GM23338 (cell line): ENCODE measurements around the gene ZNF593OS. TPM values are rescaled to one million over a fixed set of nuclear protein-coding genes. Genes with fewer than 3 reads are reported as not detected.
A peak's percentile ranks its signal among the peaks of the same experiment; 100 is the strongest.

Experiments
- ATAC-seq: fragments of 200-7000 bp; cut with Tn5 transposase; 3 replicates; pipeline ENCODE4 v1.9.1; 2020
- DNase-seq: peaks from one replicate; pipeline ENCODE4 v3.0.0-alpha.2; 2015; ENCODE audit warnings: low spot score
- H2AFZ ChIP-seq: fragments of 200-600 bp; sonication (generic); 2 replicates; pipeline ENCODE4 v1.8.0; 2016; ENCODE audit warnings: antibody characterized with exemption, mild to moderate bottlenecking, moderate library complexity
- H3F3A ChIP-seq: fragments of 200-600 bp; sonication (generic); replicated peaks from 2 replicates; pipeline ENCODE4 v1.8.0; 2017; ENCODE audit warnings: antibody characterized with exemption, mixed run types, low read depth
- H3K27ac ChIP-seq: fragments of 200-600 bp; sonication (generic); 2 replicates; pipeline ENCODE4 v1.6.1; 2016; ENCODE audit warnings: low read depth
- H3K27me3 ChIP-seq: fragments of 200-600 bp; sonication (generic); 2 replicates; pipeline ENCODE4 v1.8.0; 2016; ENCODE audit warnings: mild to moderate bottlenecking, mixed run types, moderate library complexity; ENCODE audit not compliant: insufficient read depth
- H3K36me3 ChIP-seq: fragments of 200-600 bp; sonication (generic); 2 replicates; pipeline ENCODE4 v1.8.0; 2016; ENCODE audit warnings: mild to moderate bottlenecking; ENCODE audit not compliant: insufficient read depth
- H3K4me1 ChIP-seq: fragments of 200-600 bp; sonication (generic); 2 replicates; pipeline ENCODE4 v1.8.0; 2016; ENCODE audit warnings: mild to moderate bottlenecking, moderate library complexity; ENCODE audit not compliant: insufficient read depth
- H3K4me2 ChIP-seq: fragments of 200-600 bp; sonication (generic); 2 replicates; pipeline ENCODE4 v1.7.1; 2017; ENCODE audit warnings: mixed run types
- H3K4me3 ChIP-seq: fragments of 200-600 bp; sonication (generic); 2 replicates; pipeline ENCODE4 v1.6.1; 2016; ENCODE audit warnings: mixed run types
- H3K79me2 ChIP-seq: fragments of 200-600 bp; sonication (generic); replicated peaks from 2 replicates; pipeline ENCODE4 v1.8.0; 2017; ENCODE audit warnings: mild to moderate bottlenecking; ENCODE audit not compliant: insufficient read depth
- H3K9me2 ChIP-seq: fragments of 200-600 bp; sonication (generic); 2 replicates; pipeline ENCODE4 v1.8.0; 2017; ENCODE audit not compliant: insufficient read depth
- H4K20me1 ChIP-seq: fragments of 200-600 bp; sonication (generic); replicated peaks from 2 replicates; pipeline ENCODE4 v1.8.0; 2017; ENCODE audit warnings: mild to moderate bottlenecking; ENCODE audit not compliant: insufficient read depth
- H3K27ac Mint-ChIP-seq: 2 replicates; pipeline ENCODE4 v1.8.0; 2020; ENCODE audit warnings: inconsistent platforms, mild to moderate bottlenecking, moderate library complexity, mixed read lengths
- H3K27me3 Mint-ChIP-seq: 3 replicates; pipeline ENCODE4 v1.8.0; 2022; ENCODE audit warnings: low read depth, mild to moderate bottlenecking, moderate library complexity, mixed read lengths, inconsistent platforms; ENCODE audit not compliant: insufficient read depth, poor library complexity
- H3K36me3 Mint-ChIP-seq: 3 replicates; pipeline ENCODE4 v1.8.0; 2021; ENCODE audit warnings: low read depth, mild to moderate bottlenecking, inconsistent platforms, moderate library complexity, mixed read lengths
- H3K4me1 Mint-ChIP-seq: 3 replicates; pipeline ENCODE4 v1.8.0; 2020; ENCODE audit warnings: mild to moderate bottlenecking, inconsistent platforms, mixed read lengths
- H3K4me3 Mint-ChIP-seq: 3 replicates; pipeline ENCODE4 v1.8.0; 2021; ENCODE audit warnings: moderate library complexity, mild to moderate bottlenecking, inconsistent platforms, mixed read lengths
- H3K9me3 Mint-ChIP-seq: 3 replicates; pipeline ENCODE4 v1.8.0; 2020; ENCODE audit warnings: moderate library complexity, mild to moderate bottlenecking, inconsistent platforms, mixed read lengths
- NANOG ChIP-seq: IDR thresholded peaks from 2 replicates; pipeline ENCODE4 v1.6.1; 2016; ENCODE audit warnings: antibody characterized with exemption, borderline replicate concordance
- POLR2AphosphoS5 ChIP-seq: IDR thresholded peaks from 2 replicates; pipeline ENCODE4 v1.6.1; 2016; ENCODE audit warnings: antibody characterized with exemption, low read depth
- ZNF462 ChIP-seq: fragments of 250-450 bp; sonication (Bioruptor Pico); IDR thresholded peaks from 2 replicates; pipeline ENCODE4 v1.5.0; 2020; ENCODE audit warnings: mild to moderate bottlenecking, moderate library complexity
- polyA plus RNA-seq: library from polyadenylated mRNA; unstranded; fragments of >200 nt; fragmentation: Nextera tagmentation; extraction: Ambion mirVana; gene quantifications from 2 replicates; pipeline ENCODE4 v1.2.1, GENCODE V29; 2016
- total RNA-seq: library from RNA; depleted of rRNA; stranded (reverse); fragments of >200 nt; shearing (Covaris generic); gene quantifications from 2 replicates; pipeline ENCODE4 v1.2.3, GENCODE V29; 2014

The ZNF593OS gene
- total and polyA plus RNA-seq, 2 experiments from 2014 or later, result 1.1 TPM; not detected in 1

GRCh38 chr1:26164861-26165842 is 6.5 kb downstream of the ZNF593OS start:
- Histone ChIP-seq H3K36me3 (no peaks in the 10 kb centered on the region), H3K9me2 (no peaks in the 10 kb centered on the region), H3K79me2 (no peaks in the 10 kb centered on the region), H3K4me2 (peak overlapping the region; percentile 90), H3K4me3 (peak overlapping the region; percentile 71), H2AFZ (peak overlapping the region; percentile 74; the same call in 1 of the 2 replicates), H4K20me1 (no peaks in the 10 kb centered on the region), H3K27me3 (peaks cover 73% of the 10 kb centered on the region), H3K4me1 (peaks cover 35% of the 10 kb centered on the region), H3F3A (peaks cover 9% of the 10 kb centered on the region; the same call in 1 of the 2 replicates), H3K27ac (no peak overlapping the region)
- peak; percentile 85 for DNase-seq
- Mint-ChIP-seq H3K36me3 (no peaks in the 10 kb centered on the region), H3K4me1 (peaks cover 31% of the 10 kb centered on the region), H3K27ac (no peak overlapping the region; the same call in 1 of the 2 replicates), H3K27me3 (peaks cover 62% of the 10 kb centered on the region), H3K9me3 (peaks cover 3% of the 10 kb centered on the region; the same call in 1 of the 3 replicates), H3K4me3 (peak overlapping the region; percentile 81)
- no peak for ATAC-seq
- TF ChIP-seq POLR2AphosphoS5, result peak; percentile 13; the same call in 1 of the 2 replicates
- TF ChIP-seq NANOG, result no peak
- no peak for TF ChIP-seq ZNF462 (CRISPR knock-in tag)
